Fibroblast of villous mesenchyme (primary cell): ENCODE measurements around the gene LRIT1. TPM values are rescaled to one million over a fixed set of nuclear protein-coding genes. Genes with fewer than 3 reads are reported as not detected.

Experiments used
- DNase-seq: peaks from one replicate; pipeline ENCODE4 v3.0.0-alpha.2; 2010; ENCODE audit warnings: low read depth
- H3K4me3 ChIP-seq: 2 replicates; pipeline ENCODE4 v1.5.1; 2011; ENCODE audit warnings: low read depth, mild to moderate bottlenecking, low read length
- total RNA-seq: library from RNA; depleted of rRNA; stranded (reverse); fragments of >200 nt; gene quantifications from 2 replicates; pipeline ENCODE4 v1.2.3, GENCODE V29; 2012
- TF ChIP-seq, protein P1 (sequence below): IDR thresholded peaks from 2 replicates; pipeline ENCODE4 v1.5.1; 2012; ENCODE audit warnings: low read depth, mild to moderate bottlenecking, low read length; ENCODE audit not compliant: insufficient read depth

LRIT1 gene
- total RNA-seq, 1 donor, result not detected

DNA sequence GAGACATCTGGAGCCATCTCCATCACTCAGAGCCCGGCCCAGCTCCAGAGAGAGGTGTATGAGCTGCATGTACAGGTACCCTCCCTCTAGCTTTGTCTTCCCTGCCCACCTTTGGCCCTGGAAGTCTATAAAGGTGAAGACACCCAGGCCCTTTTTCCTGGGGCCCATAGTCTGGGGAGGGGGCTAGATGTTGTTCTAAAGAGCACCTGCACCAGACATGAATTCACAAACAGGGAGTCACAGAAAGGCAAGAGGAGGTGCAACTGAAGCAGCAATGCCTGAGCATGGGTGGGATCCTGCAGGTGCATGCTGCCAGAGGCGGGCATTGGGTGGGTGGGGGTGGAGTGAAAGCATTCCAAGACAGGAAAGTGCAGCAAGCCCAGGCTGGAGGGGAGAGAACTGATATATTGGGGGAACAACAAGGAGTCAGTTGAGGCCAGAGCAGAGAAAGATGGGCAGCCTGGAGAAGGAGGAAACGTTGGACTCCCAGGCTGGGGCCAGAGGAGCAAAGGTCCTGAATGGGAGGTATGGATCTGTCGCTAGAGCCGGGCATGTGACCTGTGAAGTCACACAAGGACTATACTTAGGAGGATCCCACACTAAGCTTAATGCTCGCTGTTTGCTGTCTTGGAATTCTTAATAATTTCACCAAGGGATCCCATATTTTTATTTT lies 35.4 kb downstream of the LRIT1 start:
- H3K4me3 ChIP-seq, result no peak overlapping the region
- no peak for DNase-seq
- TF ChIP-seq, protein P1, sequence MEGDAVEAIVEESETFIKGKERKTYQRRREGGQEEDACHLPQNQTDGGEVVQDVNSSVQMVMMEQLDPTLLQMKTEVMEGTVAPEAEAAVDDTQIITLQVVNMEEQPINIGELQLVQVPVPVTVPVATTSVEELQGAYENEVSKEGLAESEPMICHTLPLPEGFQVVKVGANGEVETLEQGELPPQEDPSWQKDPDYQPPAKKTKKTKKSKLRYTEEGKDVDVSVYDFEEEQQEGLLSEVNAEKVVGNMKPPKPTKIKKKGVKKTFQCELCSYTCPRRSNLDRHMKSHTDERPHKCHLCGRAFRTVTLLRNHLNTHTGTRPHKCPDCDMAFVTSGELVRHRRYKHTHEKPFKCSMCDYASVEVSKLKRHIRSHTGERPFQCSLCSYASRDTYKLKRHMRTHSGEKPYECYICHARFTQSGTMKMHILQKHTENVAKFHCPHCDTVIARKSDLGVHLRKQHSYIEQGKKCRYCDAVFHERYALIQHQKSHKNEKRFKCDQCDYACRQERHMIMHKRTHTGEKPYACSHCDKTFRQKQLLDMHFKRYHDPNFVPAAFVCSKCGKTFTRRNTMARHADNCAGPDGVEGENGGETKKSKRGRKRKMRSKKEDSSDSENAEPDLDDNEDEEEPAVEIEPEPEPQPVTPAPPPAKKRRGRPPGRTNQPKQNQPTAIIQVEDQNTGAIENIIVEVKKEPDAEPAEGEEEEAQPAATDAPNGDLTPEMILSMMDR, result no peak

DNA sequence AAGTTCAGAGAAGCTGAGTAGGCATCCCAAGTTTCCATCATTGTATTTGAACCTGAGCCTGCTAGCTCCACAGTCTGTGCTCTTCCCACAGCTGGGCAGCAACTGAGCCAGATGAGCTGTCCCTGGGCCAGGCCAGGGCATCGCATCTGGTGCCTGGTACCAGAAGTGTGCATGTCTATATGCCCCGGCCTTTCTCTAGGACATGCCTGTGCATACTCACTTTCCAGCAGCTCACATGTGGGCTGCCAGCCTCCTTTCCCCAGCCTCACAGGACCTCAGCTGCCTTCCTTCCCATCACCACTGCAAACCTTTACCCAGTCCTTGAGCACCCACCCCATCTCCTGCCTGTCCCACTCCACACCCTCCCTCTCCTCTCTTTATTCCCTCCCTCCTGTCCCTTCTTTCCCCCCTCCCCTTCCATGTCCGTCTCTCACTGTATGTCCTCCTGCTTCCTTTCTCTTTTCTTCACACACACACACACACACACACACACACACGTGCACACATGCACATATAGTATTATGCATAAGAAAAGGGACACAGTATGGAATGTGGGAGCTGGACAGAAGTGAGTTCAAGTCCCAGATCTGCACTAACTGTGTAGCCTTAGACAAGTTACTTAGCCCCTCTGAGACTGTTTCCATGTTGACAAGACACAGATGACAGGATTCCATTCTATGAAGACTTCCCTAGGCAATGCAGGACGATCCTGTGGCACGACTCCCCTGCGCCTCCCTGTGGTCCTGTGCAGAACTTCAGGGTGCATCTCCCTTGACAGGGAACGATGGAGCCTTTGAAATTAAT lies 36.1 kb downstream of the LRIT1 start:
- peak; percentile 38 for DNase-seq
- TF ChIP-seq, protein P1, result peak; percentile 87
- no peak overlapping the region for H3K4me3 ChIP-seq

DNA sequence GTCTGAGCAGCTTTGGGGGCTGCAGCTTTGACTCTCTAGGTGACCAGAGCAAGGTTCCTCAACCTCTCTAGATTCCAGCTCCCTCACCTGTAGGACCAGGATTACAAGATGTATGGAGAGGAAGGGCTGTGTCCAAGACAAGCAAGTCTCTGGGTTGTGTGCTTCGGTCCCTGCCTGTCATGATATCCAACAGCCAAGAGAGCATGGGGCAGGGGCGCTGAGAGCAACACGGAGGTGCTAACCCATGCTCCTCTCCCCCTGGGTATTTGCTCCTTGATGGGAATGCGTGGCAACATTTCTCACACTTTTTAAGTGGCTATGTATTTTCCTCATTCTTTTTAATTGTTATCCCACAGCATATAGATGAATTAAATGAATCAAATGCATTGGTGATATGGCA lies 36.7 kb downstream of the LRIT1 start:
- DNase-seq, result no peak
- TF ChIP-seq, protein P1, result no peak

DNA sequence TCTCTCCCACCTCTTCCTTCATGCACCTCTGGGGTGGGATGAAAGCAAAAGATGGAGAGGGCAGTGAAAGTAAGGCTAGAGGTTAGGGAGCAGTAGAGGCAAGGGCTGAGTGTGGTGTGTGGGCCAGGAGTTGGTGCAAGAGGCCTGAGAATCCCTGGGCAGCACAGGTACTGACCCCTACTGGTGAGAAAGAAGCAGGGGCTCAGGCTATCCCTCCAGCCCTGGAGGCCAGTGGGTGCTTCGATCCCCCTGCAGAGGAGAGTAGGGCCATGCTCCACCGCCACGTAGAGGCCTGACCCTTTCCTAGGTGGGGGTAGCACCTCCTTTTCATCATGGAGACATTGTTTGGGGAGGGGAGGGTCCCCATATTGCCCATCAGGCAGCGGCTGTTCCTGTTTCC lies 37.2 kb downstream of the LRIT1 start:
- TF ChIP-seq, protein P1, result peak; percentile 32
- DNase-seq, result no peak
- H3K4me3 ChIP-seq, result no peak overlapping the region

More for the DNA sequence above, 36.7 kb downstream of the LRIT1 start:
- no peak overlapping the region for H3K4me3 ChIP-seq

DNA sequence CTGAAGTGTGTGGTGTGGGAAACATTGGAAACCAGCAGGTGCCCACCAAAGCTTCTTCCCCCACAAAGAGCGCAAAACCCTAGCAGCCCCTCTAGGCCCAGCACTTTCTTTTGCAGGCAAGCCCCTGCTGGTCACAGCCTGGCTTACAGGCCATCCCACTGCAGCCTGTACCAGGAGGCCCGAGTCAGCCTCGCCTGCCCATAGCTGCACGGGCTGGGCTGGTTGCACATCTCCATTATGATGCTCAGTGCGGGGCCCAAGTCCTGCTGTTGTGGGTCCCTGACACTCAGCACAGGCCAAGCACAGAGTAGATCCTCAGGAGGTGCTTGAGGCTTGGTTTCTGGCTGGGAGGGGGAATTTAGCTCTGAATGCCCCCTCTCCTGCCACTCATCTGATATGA lies 39.0 kb downstream of the LRIT1 start:
- TF ChIP-seq, protein P1, result no peak
- H3K4me3 ChIP-seq, result no peak overlapping the region
- DNase-seq, result no peak

DNA sequence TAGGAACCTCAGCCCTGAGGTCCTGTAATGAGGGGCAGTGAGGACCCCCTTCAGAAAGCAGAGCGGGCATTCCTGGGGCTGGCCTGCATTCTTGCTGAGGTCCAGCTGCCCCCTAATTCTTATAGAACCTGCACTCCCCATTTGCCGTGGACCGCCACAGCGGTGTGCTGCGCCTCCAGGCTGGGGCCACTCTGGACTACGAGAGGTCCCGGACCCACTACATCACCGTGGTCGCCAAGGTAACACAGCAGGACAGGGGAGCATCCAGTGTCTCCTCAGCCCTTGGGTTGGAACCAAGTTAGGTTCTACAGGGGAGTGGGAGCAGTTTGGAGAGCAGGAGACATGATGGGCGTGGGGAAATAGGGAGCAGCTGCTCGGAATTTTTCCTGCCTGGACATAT lies 39.7 kb downstream of the LRIT1 start:
- DNase-seq, result no peak
- H3K4me3 ChIP-seq, result no peak overlapping the region
- TF ChIP-seq, protein P1, result no peak

DNA sequence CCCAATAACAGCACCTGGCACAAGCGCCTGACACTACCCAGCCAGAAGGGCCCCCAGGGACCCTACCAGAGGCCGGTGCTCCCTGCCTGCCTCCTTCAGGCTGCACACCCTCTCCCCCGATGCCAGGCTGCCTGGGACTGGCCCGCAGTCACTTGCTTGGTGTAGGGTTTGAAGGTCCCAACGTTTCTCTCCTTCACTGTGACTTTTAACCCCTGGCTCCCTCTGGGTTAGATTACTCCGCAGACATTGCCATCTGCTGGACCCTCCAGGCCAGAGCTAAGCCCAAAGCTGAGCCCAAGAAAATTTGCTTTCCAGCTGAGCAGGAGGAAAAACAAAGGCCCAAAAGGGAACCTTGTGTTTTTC lies 40.1 kb downstream of the LRIT1 start:
- no peak for DNase-seq
- TF ChIP-seq, protein P1, result no peak
- no peak overlapping the region for H3K4me3 ChIP-seq
